ENCODE data around the gene OSTM1. TPM values are rescaled to one million over a fixed set of nuclear protein-coding genes. Genes with fewer than 3 reads are reported as not detected.

OSTM1 gene
- total and polyA plus RNA-seq, 2 experiments from 2014 or later: 17.4 to 28.1 TPM

GRCh38 chr6:108030211-108030610 is 44.3 kb downstream of the OSTM1 start:
- no peaks in the 10 kb centered on the region for H3K4me1 ChIP-seq (ENCODE audit: insufficient read depth)
- Mint-ChIP-seq H3K36me3 (ENCODE audit: low read depth) (peaks cover 19% of the 10 kb centered on the region), H3K9me3 (no peaks in the 10 kb centered on the region), H3K4me3 (no peak overlapping the region), H3K4me1 (peaks cover 2% of the 10 kb centered on the region; the same call in 2 of the 3 replicates), H3K27me3 (ENCODE audit: insufficient read depth, low read depth, poor library complexity) (peaks cover 4% of the 10 kb centered on the region), H3K27ac (no peak overlapping the region)
- no peaks in the 10 kb centered on the region for H3K9me2 ChIP-seq (ENCODE audit: insufficient read depth)
- no peaks in the 10 kb centered on the region for H3F3A ChIP-seq (replicated peaks; ENCODE audit: low read depth)
- H3K79me2 ChIP-seq (replicated peaks; ENCODE audit: insufficient read depth): no peaks in the 10 kb centered on the region
- DNase-seq (ENCODE audit: low spot score): no peak
- H3K4me3 ChIP-seq: no peak overlapping the region
- H3K4me2 ChIP-seq: no peak overlapping the region
- no peak for ATAC-seq
- TF ChIP-seq EZH2phosphoT487 (IDR thresholded peaks at IDR 0.05; ENCODE audit: unreplicated experiment): no peak
- TF ChIP-seq ZNF331 (CRISPR knock-in tag; IDR thresholded peaks at IDR 0.05; ENCODE audit: low read depth): no peak
- no peak for TF ChIP-seq ZNF114 (CRISPR knock-in tag; IDR thresholded peaks at IDR 0.05)
- no peak for TF ChIP-seq NANOG (IDR thresholded peaks at IDR 0.05; ENCODE audit: borderline replicate concordance)
- no peak for TF ChIP-seq CTCF (conservative IDR thresholded peaks at IDR 0.05; ENCODE audit: low read depth in 2 of 2)
- no peak for TF ChIP-seq ETS1 (IDR thresholded peaks at IDR 0.05)
- TF ChIP-seq CREB1 (CRISPR knock-in tag; IDR thresholded peaks at IDR 0.05; ENCODE audit: low read depth): no peak
- no peak for TF ChIP-seq STAT1 (IDR thresholded peaks at IDR 0.05; ENCODE audit: unreplicated experiment)
- TF ChIP-seq JUNB (IDR thresholded peaks at IDR 0.05; ENCODE audit: unreplicated experiment): no peak
- TF ChIP-seq ZNF462 (CRISPR knock-in tag; IDR thresholded peaks at IDR 0.05): no peak
- TF ChIP-seq EZH2 (IDR thresholded peaks at IDR 0.05; ENCODE audit: low read depth, unreplicated experiment): no peak
- TF ChIP-seq POLR2AphosphoS5 (IDR thresholded peaks at IDR 0.05; ENCODE audit: low read depth): no peak
- no peak for TF ChIP-seq REST (IDR thresholded peaks at IDR 0.05; ENCODE audit: unreplicated experiment)
- H4K20me1 ChIP-seq (replicated peaks; ENCODE audit: insufficient read depth): no peaks in the 10 kb centered on the region
- no peaks in the 10 kb centered on the region for H3K27me3 ChIP-seq (ENCODE audit: insufficient read depth)
- H2AFZ ChIP-seq: no peak overlapping the region
- no peak overlapping the region for H3K27ac ChIP-seq (ENCODE audit: low read depth)
- H3K36me3 ChIP-seq (ENCODE audit: insufficient read depth): peaks cover 3% of the 10 kb centered on the region

All from GM23338 (cell line).